ENCODE results near the gene HGFAC.

Gene HGFAC

GRCh38 chr4:3405176-3405575 lies 36.6 kb upstream of the HGFAC start:
- H3K4me3 ChIP-seq (ENCODE audit: low read depth, low read length), result no peak overlapping the region
- no peak for TF ChIP-seq CTCF (IDR thresholded peaks at IDR 0.05; ENCODE audit: insufficient read depth, low read length, missing control alignments)
- ChIA-PET CTCF (interaction anchor here (1.0 to 1.4 kb wide), 3 partner anchors 8 to 59 kb away, joined by 3 to 7 read pairs (median 3); no protein-coding TSS in a partner anchor), POLR2A (no interaction called here)
- no peak for DNase-seq (ENCODE audit: low read depth, low spot score)

- no peak overlapping the region for H3K4me3 ChIP-seq (ENCODE audit: low read depth, low read length)
- no peak for DNase-seq (ENCODE audit: low read depth, low spot score)
- ChIA-PET CTCF (interaction anchor here (1.0 kb wide), 1 partner anchor 59 kb away, joined by 3 read pairs; no protein-coding TSS in a partner anchor), POLR2A (no interaction called here)
- TF ChIP-seq CTCF (IDR thresholded peaks at IDR 0.05; ENCODE audit: insufficient read depth, low read length, missing control alignments), result no peak
These were observed 35.7 kb upstream of the HGFAC start for GRCh38 chr4:3406021-3406420.

- ChIA-PET POLR2A (no interaction called here), CTCF (no interaction called here)
- no peak for DNase-seq (ENCODE audit: low read depth, low spot score)
- H3K4me3 ChIP-seq (ENCODE audit: low read depth, low read length), result no peak overlapping the region
- no peak for TF ChIP-seq CTCF (IDR thresholded peaks at IDR 0.05; ENCODE audit: insufficient read depth, low read length, missing control alignments)
These were observed 35.3 kb upstream of the HGFAC start for GRCh38 chr4:3406431-3406830.

- no peak for TF ChIP-seq CTCF (IDR thresholded peaks at IDR 0.05; ENCODE audit: insufficient read depth, low read length, missing control alignments)
- no peak for DNase-seq (ENCODE audit: low read depth, low spot score)
- CTCF ChIA-PET, result no interaction called here
- POLR2A ChIA-PET, result no interaction called here
- no peak overlapping the region for H3K4me3 ChIP-seq (ENCODE audit: low read depth, low read length)
These were observed 34.5 kb upstream of the HGFAC start for GRCh38 chr4:3407171-3407771.

GRCh38 chr4:3407930-3408792 lies 33.6 kb upstream of the HGFAC start:
- CTCF ChIA-PET, result no interaction called here
- no peak for DNase-seq (ENCODE audit: low read depth, low spot score)
- no peak overlapping the region for H3K4me3 ChIP-seq (ENCODE audit: low read depth, low read length)
- TF ChIP-seq CTCF (IDR thresholded peaks at IDR 0.05; ENCODE audit: insufficient read depth, low read length, missing control alignments), result no peak
- POLR2A ChIA-PET, result no interaction called here

GRCh38 chr4:3408793-3409330 lies 32.9 kb upstream of the HGFAC start:
- DNase-seq (ENCODE audit: low read depth, low spot score), result no peak
- CTCF ChIA-PET, result no interaction called here
- no peak overlapping the region for H3K4me3 ChIP-seq (ENCODE audit: low read depth, low read length)
- TF ChIP-seq CTCF (IDR thresholded peaks at IDR 0.05; ENCODE audit: insufficient read depth, low read length, missing control alignments), result no peak
- POLR2A ChIA-PET, result no interaction called here

All from AG04449 (cell line).